BE2C (cell line): ENCODE measurements around the gene SECTM1.
A peak's percentile ranks its signal among the peaks of the same experiment; 100 is the strongest.

Source experiments
- DNase-seq: peaks from one replicate; pipeline ENCODE4 v3.0.0-alpha.2; 2020
- H3K27me3 ChIP-seq: fragments of 250-450 bp; sonication (Bioruptor Pico); 2 replicates; pipeline ENCODE4 v1.5.1; 2020; ENCODE audit warnings: mild to moderate bottlenecking
- H3K36me3 ChIP-seq: fragments of 250-450 bp; sonication (Bioruptor Pico); 2 replicates; pipeline ENCODE4 v1.5.1; 2020; ENCODE audit warnings: mild to moderate bottlenecking
- H3K4me1 ChIP-seq: fragments of 250-450 bp; sonication (Bioruptor Pico); 2 replicates; pipeline ENCODE4 v1.5.1; 2020
- H3K4me3 ChIP-seq: 2 replicates; pipeline ENCODE4 v1.5.1; 2011; ENCODE audit warnings: low read depth, low read length
- H3K9me3 ChIP-seq: fragments of 250-450 bp; sonication (Bioruptor Pico); 2 replicates; pipeline ENCODE4 v1.5.1; 2020
- TF ChIP-seq, protein P1 (sequence below): IDR thresholded peaks from 2 replicates; pipeline ENCODE4 v1.5.1; 2012; ENCODE audit warnings: mild to moderate bottlenecking, low read depth, low read length

Gene SECTM1

DNA sequence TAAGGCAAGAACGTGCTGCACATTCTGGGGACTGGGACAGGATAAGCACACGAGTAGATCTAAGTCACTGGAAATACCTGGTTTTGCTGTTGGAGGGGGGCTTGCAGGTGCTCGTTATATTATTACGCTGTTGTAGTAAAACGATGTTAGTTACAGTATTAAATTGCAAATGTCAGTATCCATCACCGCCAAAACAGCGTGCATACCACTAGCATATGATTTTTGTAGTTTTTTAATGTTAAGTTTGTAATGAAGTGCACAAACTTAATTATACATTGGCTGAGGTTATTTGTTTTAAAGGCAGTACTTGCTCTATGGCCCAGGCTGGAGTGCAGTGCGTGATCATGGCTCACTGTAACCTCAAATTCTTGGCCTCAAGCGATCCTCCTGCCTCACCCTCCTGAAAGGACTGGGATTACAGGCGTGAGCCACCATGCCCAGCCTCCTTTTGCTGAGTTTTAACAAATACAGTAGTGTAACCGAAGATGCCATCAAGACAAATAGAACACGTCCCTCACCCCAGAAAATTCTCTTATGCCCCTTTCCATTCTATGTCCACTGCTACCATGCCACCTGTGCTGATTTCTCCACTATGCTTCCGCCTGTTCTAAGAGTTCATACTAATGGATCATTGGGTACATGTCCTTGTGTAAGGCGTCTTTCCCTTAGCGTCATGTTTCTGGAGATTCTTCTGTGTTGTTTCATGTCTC, 39.3 kb downstream of the SECTM1 start:
- Histone ChIP-seq H3K27me3 (no peaks in the 10 kb centered on the region), H3K4me1 (peaks cover 6% of the 10 kb centered on the region), H3K9me3 (no peaks in the 10 kb centered on the region), H3K4me3 (peak overlapping the region; percentile 21; the same call in 1 of the 2 replicates), H3K36me3 (no peaks in the 10 kb centered on the region)
- TF ChIP-seq, protein P1, sequence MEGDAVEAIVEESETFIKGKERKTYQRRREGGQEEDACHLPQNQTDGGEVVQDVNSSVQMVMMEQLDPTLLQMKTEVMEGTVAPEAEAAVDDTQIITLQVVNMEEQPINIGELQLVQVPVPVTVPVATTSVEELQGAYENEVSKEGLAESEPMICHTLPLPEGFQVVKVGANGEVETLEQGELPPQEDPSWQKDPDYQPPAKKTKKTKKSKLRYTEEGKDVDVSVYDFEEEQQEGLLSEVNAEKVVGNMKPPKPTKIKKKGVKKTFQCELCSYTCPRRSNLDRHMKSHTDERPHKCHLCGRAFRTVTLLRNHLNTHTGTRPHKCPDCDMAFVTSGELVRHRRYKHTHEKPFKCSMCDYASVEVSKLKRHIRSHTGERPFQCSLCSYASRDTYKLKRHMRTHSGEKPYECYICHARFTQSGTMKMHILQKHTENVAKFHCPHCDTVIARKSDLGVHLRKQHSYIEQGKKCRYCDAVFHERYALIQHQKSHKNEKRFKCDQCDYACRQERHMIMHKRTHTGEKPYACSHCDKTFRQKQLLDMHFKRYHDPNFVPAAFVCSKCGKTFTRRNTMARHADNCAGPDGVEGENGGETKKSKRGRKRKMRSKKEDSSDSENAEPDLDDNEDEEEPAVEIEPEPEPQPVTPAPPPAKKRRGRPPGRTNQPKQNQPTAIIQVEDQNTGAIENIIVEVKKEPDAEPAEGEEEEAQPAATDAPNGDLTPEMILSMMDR, result no peak
- no peak for DNase-seq

DNA sequence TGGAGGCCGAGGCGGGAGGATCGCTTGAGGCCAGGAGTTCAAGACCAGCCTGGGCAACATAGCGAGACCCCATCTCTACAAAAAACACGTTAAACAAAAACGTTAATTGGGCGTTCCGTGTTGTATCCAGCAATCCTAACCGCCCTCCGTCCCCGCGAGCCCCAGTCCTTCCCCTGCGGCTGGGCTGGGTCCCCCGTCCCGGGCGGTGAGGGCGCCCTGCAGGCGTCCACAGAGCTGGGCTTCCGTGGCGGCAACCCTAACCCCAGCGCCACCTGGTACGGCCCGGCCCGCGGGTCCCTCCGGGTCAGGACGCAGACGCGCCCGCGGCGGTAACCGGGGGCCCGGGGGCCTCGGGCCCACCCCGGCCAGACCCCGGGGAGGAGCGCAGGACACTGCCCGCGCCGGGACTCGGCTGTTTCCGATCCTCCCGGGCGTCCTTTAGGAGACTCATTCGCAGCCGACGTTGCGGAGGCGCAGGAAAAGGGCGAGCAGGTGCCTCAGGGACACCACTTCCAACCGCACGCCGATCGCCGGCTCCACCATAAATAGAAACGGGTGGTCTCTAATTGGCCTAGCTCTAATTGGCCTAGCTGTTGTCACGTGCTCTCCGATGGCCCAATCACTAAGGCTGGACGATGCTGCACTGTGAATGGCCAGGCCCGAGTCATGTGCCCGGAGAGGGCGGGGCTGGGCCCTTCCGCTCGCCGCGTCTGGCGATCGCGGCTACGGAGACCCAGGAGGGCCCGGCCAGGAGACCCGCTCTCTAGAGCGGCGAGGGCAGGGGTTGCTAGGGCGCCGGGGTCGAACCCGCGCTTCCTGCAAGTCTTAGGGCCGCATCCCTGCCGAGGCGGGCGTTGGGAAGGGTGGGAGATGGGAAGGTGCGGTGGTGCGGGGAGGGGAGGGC, 41.1 kb downstream of the SECTM1 start:
- TF ChIP-seq, protein P1, result no peak
- H3K27me3 ChIP-seq, result no peaks in the 10 kb centered on the region
- H3K4me3 ChIP-seq, result peak overlapping the region; percentile 76
- no peaks in the 10 kb centered on the region for H3K9me3 ChIP-seq
- peak; percentile 98 for DNase-seq
- no peaks in the 10 kb centered on the region for H3K36me3 ChIP-seq
- peaks cover 6% of the 10 kb centered on the region for H3K4me1 ChIP-seq

DNA sequence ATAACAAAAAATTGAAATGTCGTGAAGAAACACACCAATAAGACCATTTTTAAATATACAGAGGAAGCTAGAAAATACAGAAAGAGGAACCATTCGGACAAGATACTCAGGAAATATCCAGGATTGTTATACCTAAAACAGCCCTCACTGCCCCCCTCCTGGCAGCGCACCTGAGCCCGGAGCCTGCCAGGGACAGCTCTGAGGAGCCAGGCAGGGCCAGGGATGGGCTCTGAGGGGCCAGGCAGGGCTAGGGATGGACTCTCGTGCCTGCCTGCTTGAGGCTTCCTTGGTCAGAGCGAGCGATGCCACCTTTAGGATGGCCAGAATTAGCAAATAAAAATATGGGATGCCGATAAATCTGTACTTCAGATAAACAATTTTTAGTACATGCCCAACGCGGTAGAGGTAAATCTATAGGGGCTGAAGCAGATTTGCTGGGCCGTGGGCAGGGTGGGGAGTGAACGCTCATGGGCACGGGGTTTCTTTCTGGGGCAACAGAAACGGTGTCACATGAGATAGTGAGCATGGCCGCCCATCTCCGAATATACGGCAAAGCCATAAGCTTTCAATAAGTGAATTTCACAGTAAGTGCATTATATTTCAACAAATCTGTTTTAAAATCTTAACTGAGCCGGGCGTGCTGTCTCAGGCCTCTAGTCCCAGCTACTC, 41.9 kb downstream of the SECTM1 start:
- TF ChIP-seq, protein P1, result no peak
- H3K4me3 ChIP-seq, result peak overlapping the region; percentile 76

DNA sequence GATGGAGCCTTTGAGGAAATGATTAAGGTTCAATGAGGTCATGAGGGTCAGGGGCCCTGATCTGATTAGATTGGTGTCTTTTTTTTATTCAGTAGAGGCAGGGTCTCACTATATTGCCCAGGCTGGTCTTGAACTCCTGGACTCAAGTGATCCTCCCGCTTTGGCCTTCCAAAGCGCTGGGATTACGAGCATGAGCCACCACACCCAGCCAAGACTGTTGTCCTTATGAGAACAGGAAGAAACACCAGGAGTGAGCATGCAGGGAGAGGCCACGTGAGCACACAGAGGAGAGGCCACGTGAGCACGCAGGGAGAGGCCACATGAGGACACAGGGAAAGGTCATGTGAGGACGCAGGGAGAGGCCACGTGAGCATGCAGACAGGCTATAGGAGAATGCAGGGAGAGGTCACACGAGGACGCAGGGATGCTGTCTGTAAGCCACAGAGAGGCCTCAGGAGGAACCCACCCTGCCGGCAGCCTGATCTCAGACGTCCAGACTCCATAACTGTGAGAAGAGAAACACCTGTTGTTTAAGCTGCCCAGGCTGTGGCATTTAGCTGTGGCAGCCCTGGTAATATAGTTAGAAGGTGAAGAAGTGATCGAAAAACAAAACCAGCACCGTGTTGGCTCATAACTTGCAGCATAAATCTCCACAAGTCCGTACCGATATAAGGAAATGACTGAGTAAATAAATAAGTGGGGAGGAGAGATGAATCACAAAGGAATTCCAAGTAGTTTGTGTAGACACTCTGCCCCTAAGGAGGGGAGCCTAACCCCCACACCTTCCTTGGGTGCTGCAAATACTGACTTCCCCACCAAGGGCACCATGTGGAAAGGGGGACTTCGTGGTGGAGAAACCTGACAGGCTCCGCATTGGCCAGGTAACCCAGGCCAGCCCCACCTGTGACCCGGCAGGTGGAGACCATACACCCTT, 45.4 kb downstream of the SECTM1 start:
- Histone ChIP-seq H3K36me3 (no peaks in the 10 kb centered on the region), H3K4me3 (no peak overlapping the region), H3K27me3 (no peaks in the 10 kb centered on the region), H3K9me3 (no peaks in the 10 kb centered on the region), H3K4me1 (peaks cover 9% of the 10 kb centered on the region)
- DNase-seq, result peak; percentile 73
- TF ChIP-seq, protein P1, result no peak

More for the DNA sequence above, 41.9 kb downstream of the SECTM1 start:
- no peak for DNase-seq
- H3K4me1 ChIP-seq, result no peaks in the 10 kb centered on the region; the same call in 1 of the 2 replicates
- no peaks in the 10 kb centered on the region for H3K36me3 ChIP-seq
- H3K9me3 ChIP-seq, result no peaks in the 10 kb centered on the region
- H3K27me3 ChIP-seq, result no peaks in the 10 kb centered on the region

DNA sequence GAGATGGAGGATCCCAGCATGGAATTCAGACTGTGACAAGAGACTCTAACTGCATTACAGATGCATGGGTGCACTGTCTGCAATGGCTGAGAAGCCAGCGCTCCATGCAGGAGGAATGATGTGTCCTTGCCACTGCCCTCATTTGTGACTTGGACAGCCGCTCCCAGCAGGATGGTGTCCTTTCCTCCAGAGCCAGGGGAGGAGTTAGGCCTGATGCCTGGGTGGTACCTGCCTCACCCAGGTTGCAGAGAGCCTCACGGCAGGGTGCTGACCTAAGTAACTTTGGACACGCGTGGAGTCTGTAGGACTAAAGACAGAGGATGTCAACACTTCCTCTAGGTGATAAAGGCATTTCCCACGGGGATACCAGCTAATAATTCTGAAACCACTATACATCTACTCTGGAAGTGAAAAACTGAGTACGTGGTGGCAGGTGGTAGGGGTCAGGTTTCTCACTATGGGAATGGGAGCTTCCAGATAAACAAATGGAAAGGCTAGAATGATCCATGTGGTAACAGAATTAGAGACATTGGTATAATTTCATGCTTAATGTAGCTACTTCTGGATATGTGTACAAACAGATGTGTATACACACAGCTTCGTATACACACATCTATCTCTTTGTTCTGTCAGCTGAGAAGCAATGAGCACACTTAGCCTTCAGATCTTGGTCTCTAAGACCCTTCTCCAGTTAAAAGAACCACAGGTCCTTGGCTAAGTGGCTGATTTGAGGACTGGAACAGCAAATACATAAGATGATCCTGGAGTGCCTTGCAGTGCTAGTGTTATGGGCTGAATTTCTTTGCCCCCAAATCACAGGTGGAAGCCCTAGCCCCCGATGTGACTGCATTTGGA, 46.3 kb downstream of the SECTM1 start:
- TF ChIP-seq, protein P1, result no peak
- no peak overlapping the region for H3K4me3 ChIP-seq
- peaks cover 18% of the 10 kb centered on the region for H3K4me1 ChIP-seq
- no peaks in the 10 kb centered on the region for H3K36me3 ChIP-seq
- DNase-seq, result no peak
- no peaks in the 10 kb centered on the region for H3K9me3 ChIP-seq
- no peaks in the 10 kb centered on the region for H3K27me3 ChIP-seq
